Measurements from ENCODE around the gene CCDC102B. TPM values are rescaled to one million over a fixed set of nuclear protein-coding genes. Genes with fewer than 3 reads are reported as not detected.

Gene CCDC102B
- total and polyA plus RNA-seq, 2 of the 8 experiments (the other 6 are each of a cell fraction or from before 2014, with no cell fraction given): 0.80 to 1.1 TPM

- no peak overlapping the region for H2BK15ac ChIP-seq (ENCODE audit: low read length)
- H3K4ac ChIP-seq (replicated peaks; ENCODE audit: insufficient read length, low read depth, low read length): no peak overlapping the region
- H4K20me1 ChIP-seq (replicated peaks in 1 of 2; ENCODE audit: control insufficient read depth in 1 of 2, insufficient read depth in 2 of 2, low read length in 2 of 2): no peaks in the 10 kb centered on the region
- no peak for FAIRE-seq
- no peaks in the 10 kb centered on the region for H3K27me3 ChIP-seq (replicated peaks in 1 of 4; ENCODE audit: control insufficient read depth in 3 of 4, extremely low read depth in 1 of 4, insufficient read depth in 3 of 4, low read length in 3 of 4)
- H3K79me1 ChIP-seq (ENCODE audit: low read depth, low read length): no peaks in the 10 kb centered on the region
- no peak overlapping the region for H3K4me2 ChIP-seq (ENCODE audit: insufficient read depth in 1 of 2, low read depth in 2 of 2, low read length in 2 of 2)
- no peak overlapping the region for H2AFZ ChIP-seq (ENCODE audit: low read length)
- no peak overlapping the region for H3K27ac ChIP-seq (ENCODE audit: low read depth, low read length)
- 82% methylated on average over 2 of the region's 2 CpGs; no CpG with 5 or more reads in 1 of the 2 experiments for WGBS, 2 experiments (ENCODE audit: extremely low coverage in 1 of 2, insufficient coverage in 1 of 2, insufficient read length in 1 of 2, insufficient replicate concordance in 2 of 2, low coverage in 1 of 2, low lambda C conversion rate in 2 of 2, missing lambda C conversion rate in 1 of 2)
- no peaks in the 10 kb centered on the region for H3K23me2 ChIP-seq (ENCODE audit: low read depth, low read length)
- H3K14ac ChIP-seq (ENCODE audit: insufficient read length): no peak overlapping the region
- ChIA-PET CTCF (ENCODE audit: partially characterized antibody) (interaction anchor here (1.8 kb wide), 1 partner anchor 8 kb away, joined by 5 read pairs; no protein-coding TSS in a partner anchor), POLR2A (ENCODE audit: partially characterized antibody) (no interaction called here)
- no peaks in the 10 kb centered on the region for H3K36me3 ChIP-seq (ENCODE audit: control insufficient read depth in 2 of 4, insufficient read depth in 4 of 4, low read length in 3 of 4)
- no peak overlapping the region for H2BK12ac ChIP-seq (ENCODE audit: low read depth, low read length)
- H2BK20ac ChIP-seq (ENCODE audit: low read length): no peak overlapping the region
- H3K79me2 ChIP-seq (ENCODE audit: control insufficient read depth in 1 of 2, insufficient read depth in 2 of 2, low read length in 2 of 2): no peaks in the 10 kb centered on the region
- no peak overlapping the region for H4K8ac ChIP-seq (ENCODE audit: extremely low read depth, insufficient read depth, low read length)
- no peak for DNase-seq (ENCODE audit: low read depth in 1 of 2, low spot score in 2 of 2)
- no peak overlapping the region for H2BK5ac ChIP-seq (ENCODE audit: low read depth, low read length)
- H3K9ac ChIP-seq (replicated peaks in 1 of 4; ENCODE audit: extremely low read depth in 1 of 4, low read depth in 3 of 4, low read length in 3 of 4): no peak overlapping the region
- H3K9me3 ChIP-seq (ENCODE audit: insufficient read depth in 2 of 2, low read depth in 1 of 2, low read length in 1 of 2): no peaks in the 10 kb centered on the region
- H2AK5ac ChIP-seq (ENCODE audit: low read depth, low read length): no peak overlapping the region
- H3K56ac ChIP-seq (replicated peaks; ENCODE audit: insufficient read length, low read depth, low read length): no peak overlapping the region
- H3K4me1 ChIP-seq (replicated peaks in 1 of 4; ENCODE audit: control insufficient read depth in 3 of 4, insufficient read depth in 4 of 4, low read length in 3 of 4): no peaks in the 10 kb centered on the region
- no peak overlapping the region for H4K91ac ChIP-seq (replicated peaks; ENCODE audit: insufficient read length, low read length)
- H3K4me3 ChIP-seq (ENCODE audit: extremely low read depth in 1 of 4, insufficient read depth in 2 of 4, low read depth in 3 of 4, low read length in 4 of 4): no peak overlapping the region
- no peak overlapping the region for H3K18ac ChIP-seq (ENCODE audit: extremely low read depth, low read length)
- H2BK120ac ChIP-seq (replicated peaks; ENCODE audit: low read depth, low read length): no peak overlapping the region
- no peak overlapping the region for H3K23ac ChIP-seq (ENCODE audit: insufficient read length)
- H4K5ac ChIP-seq (ENCODE audit: insufficient read length, low read depth, low read length): no peak overlapping the region
- TF ChIP-seq SP4 (IDR thresholded peaks at IDR 0.05; ENCODE audit: low read length) (no peak), SUZ12 (IDR thresholded peaks at IDR 0.05; ENCODE audit: low read length) (no peak), TEAD4 (IDR thresholded peaks at IDR 0.05; ENCODE audit: low read depth, low read length) (no peak), PHF8 (conservative IDR thresholded peaks at IDR 0.05; ENCODE audit: low read depth, low read length) (no peak), CTCF (IDR thresholded peaks at IDR 0.05; ENCODE audit: control extremely low read depth in 1 of 3, insufficient read depth in 1 of 3, low read depth in 1 of 3, low read length in 3 of 3) (no peak), SP1 (IDR thresholded peaks at IDR 0.05; ENCODE audit: low read depth, low read length) (no peak), GABPA (IDR thresholded peaks at IDR 0.05; ENCODE audit: borderline replicate concordance, insufficient read depth, low read length) (no peak), SIN3A (conservative IDR thresholded peaks at IDR 0.05 in 1 of 2, IDR thresholded peaks at IDR 0.05 in 1 of 2; ENCODE audit: low read depth in 1 of 2, low read length in 2 of 2) (no peak), POLR2A (IDR thresholded peaks at IDR 0.05; ENCODE audit: control extremely low read depth in 1 of 2, low read depth in 2 of 2, low read length in 2 of 2) (no peak), SP2 (IDR thresholded peaks at IDR 0.05; ENCODE audit: low read length) (no peak), YY1 (IDR thresholded peaks at IDR 0.05; ENCODE audit: low read depth, low read length) (no peak)
Observed at GRCh38 chr18:68830256-68831045, 32.6 kb downstream of the CCDC102B start.
